Naive thymus-derived CD4-positive, alpha-beta T cell (primary cell): ENCODE measurements around the gene CCDC3. TPM values are rescaled to one million over a fixed set of nuclear protein-coding genes. Genes with fewer than 3 reads are reported as not detected.

ENCODE experiments used
- ATAC-seq: fragments of 150-1000 bp; cut with Tn5 transposase; 2 replicates; pipeline ENCODE4 v1.10.0; 2021; ENCODE audit warnings: mild to moderate bottlenecking, moderate library complexity
- CTCF ChIA-PET: fragments of 350-600 bp; sonication (Branson Sonifier 250); formaldehyde crosslinking; loops from one replicate; lab custom pipeline; 2021; ENCODE audit warnings: antibody characterized with exemption; lab: Charles Lee
- POLR2A ChIA-PET: fragments of 350-600 bp; sonication (Branson Sonifier 250); formaldehyde crosslinking; loops from one replicate; lab custom pipeline; 2021; ENCODE audit warnings: antibody characterized with exemption, inconsistent platforms; lab: Charles Lee
- DNase-seq, 9 donors: peaks; one replicate each; pipeline versions ENCODE4 v3.0.0 to v3.0.0-alpha.2; 2020 to 2022; ENCODE audit warnings: mixed read lengths in 1 of 9
- H3K27ac ChIP-seq: one replicate; pipeline ENCODE4 v1.7.0; 2013; ENCODE audit warnings: mild to moderate bottlenecking, low read depth, low read length, moderate library complexity
- H3K27me3 ChIP-seq, 2 donors: one replicate each; pipeline ENCODE4 v1.7.0; 2013; ENCODE audit warnings: low read length in 2 of 2, mild to moderate bottlenecking in 2 of 2, moderate library complexity in 2 of 2; ENCODE audit not compliant: control insufficient read depth in 2 of 2, insufficient read depth in 2 of 2
- H3K36me3 ChIP-seq, 3 experiments: 1 replicate in 2 of 3; 2 replicates in 1 of 3; pipeline ENCODE4 v1.7.0; 2013; ENCODE audit warnings: low read length in 3 of 3, mild to moderate bottlenecking in 3 of 3, moderate library complexity in 1 of 3; ENCODE audit not compliant: insufficient read depth in 3 of 3, control insufficient read depth in 2 of 3
- H3K4me1 ChIP-seq, 2 donors: one replicate each; pipeline ENCODE4 v1.7.0; 2013; ENCODE audit warnings: low read length in 2 of 2, mild to moderate bottlenecking in 2 of 2, moderate library complexity in 1 of 2; ENCODE audit not compliant: control insufficient read depth in 2 of 2, insufficient read depth in 2 of 2
- H3K4me3 ChIP-seq: 2 replicates; pipeline ENCODE4 v1.7.0; 2013; ENCODE audit warnings: mild to moderate bottlenecking, low read length
- H3K9me3 ChIP-seq, 3 experiments: 1 replicate in 2 of 3; 2 replicates in 1 of 3; pipeline ENCODE4 v1.7.0; 2013; ENCODE audit warnings: low read length in 3 of 3; ENCODE audit not compliant: control insufficient read depth in 2 of 3
- H3K27ac Mint-ChIP-seq, 9 donors: one replicate each; pipeline ENCODE4 v1.8.0; 2020 to 2022; ENCODE audit warnings: mixed read lengths in 9 of 9, mild to moderate bottlenecking in 8 of 9, moderate library complexity in 5 of 9, inconsistent platforms in 2 of 9
- H3K27me3 Mint-ChIP-seq, 5 donors: one replicate each; pipeline ENCODE4 v1.8.0; 2021 to 2022; ENCODE audit warnings: mixed read lengths in 5 of 5, mild to moderate bottlenecking in 1 of 5
- H3K36me3 Mint-ChIP-seq, 5 donors: one replicate each; pipeline ENCODE4 v1.8.0; 2020 to 2022; ENCODE audit warnings: mixed read lengths in 5 of 5, mild to moderate bottlenecking in 3 of 5, inconsistent platforms in 1 of 5
- H3K4me1 Mint-ChIP-seq, 7 donors: one replicate each; pipeline ENCODE4 v1.8.0; 2020 to 2022; ENCODE audit warnings: mixed read lengths in 7 of 7, mild to moderate bottlenecking in 3 of 7, inconsistent platforms in 1 of 7
- H3K4me3 Mint-ChIP-seq, 10 donors: one replicate each; pipeline ENCODE4 v1.8.0; 2020 to 2022; ENCODE audit warnings: mild to moderate bottlenecking in 10 of 10, mixed read lengths in 10 of 10, moderate library complexity in 6 of 10, inconsistent platforms in 2 of 10
- H3K9me3 Mint-ChIP-seq, 11 donors: one replicate each; pipeline ENCODE4 v1.8.0; 2020 to 2022; ENCODE audit warnings: mixed read lengths in 11 of 11, mild to moderate bottlenecking in 4 of 11, inconsistent platforms in 1 of 11, moderate library complexity in 1 of 11
- intact Hi-C, 2 donors: fragments of 100-400 bp; cut with micrococcal nuclease; formaldehyde crosslinking; loops; one replicate each; pipeline ENCODE4 v1.15.1; 2023
- polyA plus RNA-seq, 2 donors: library from polyadenylated mRNA; unstranded; fragments of 300-500 nt; fragmentation: Illumina TruSeq; gene quantifications; one replicate each; pipeline ENCODE4 v1.2.3, GENCODE V29; 2021
- total RNA-seq, 6 experiments: library from RNA in 5 of 6; stranded (reverse) in 5 of 6; gene quantifications; 1 replicate in 5 of 6; 2 replicates in 1 of 6; pipeline ENCODE4 v1.2.3 and lab custom pipeline; 2021 to 2026

The CCDC3 gene
- total and polyA plus RNA-seq, 7 experiments from 2014 or later = 0.31 TPM; not detected in 6

- Histone ChIP-seq H3K9me3 (peaks cover 0 to 11% (median 0%) of the 10 kb centered on the region in 3 experiments), H3K4me3 (no peak overlapping the region), H3K27me3 (no peaks in the 10 kb centered on the region), H3K36me3 (no peaks in the 10 kb centered on the region), H3K27ac (no peak overlapping the region), H3K4me1 (no peaks in the 10 kb centered on the region)
- ChIA-PET POLR2A (no interaction called here), CTCF (no interaction called here)
- Mint-ChIP-seq H3K36me3 (peaks cover 0 to 5% (median 0%) of the 10 kb centered on the region in 5 donors), H3K27me3 (peaks cover 5 to 41% (median 29%) of the 10 kb centered on the region in 5 donors), H3K27ac (no peak overlapping the region), H3K9me3 (peaks cover 0 to 30% (median 10%) of the 10 kb centered on the region in 11 donors), H3K4me3 (no peak overlapping the region), H3K4me1 (peaks cover 0 to 3% (median 0%) of the 10 kb centered on the region in 7 donors)
- intact Hi-C loops = no loop called here
- no peak for ATAC-seq
- DNase-seq = no peak
These were observed 104.2 kb downstream of the CCDC3 start for GRCh38 chr10:12897278-12897677.

- peaks cover 6 to 34% (median 29%) of the 10 kb centered on the region in 5 donors for H3K27me3 Mint-ChIP-seq
- DNase-seq (no peak), ATAC-seq (no peak)
- peaks cover 0 to 5% (median 0%) of the 10 kb centered on the region in 5 donors for H3K36me3 Mint-ChIP-seq
- no peak overlapping the region for H3K4me3 Mint-ChIP-seq
- no peak overlapping the region for H3K27ac Mint-ChIP-seq
- H3K9me3 ChIP-seq = peaks cover 0 to 11% (median 0%) of the 10 kb centered on the region in 3 experiments
- ChIA-PET POLR2A (no interaction called here), CTCF (no interaction called here)
- H3K9me3 Mint-ChIP-seq = peaks cover 0 to 39% (median 10%) of the 10 kb centered on the region in 11 donors
- intact Hi-C loops = no loop called here
- H3K4me1 Mint-ChIP-seq = peaks cover 0 to 3% (median 0%) of the 10 kb centered on the region in 7 donors
- H3K27ac ChIP-seq = no peak overlapping the region
- H3K27me3 ChIP-seq = no peaks in the 10 kb centered on the region
- no peaks in the 10 kb centered on the region for H3K4me1 ChIP-seq
- H3K36me3 ChIP-seq = no peaks in the 10 kb centered on the region
- no peak overlapping the region for H3K4me3 ChIP-seq
These were observed 105.3 kb downstream of the CCDC3 start for GRCh38 chr10:12896251-12896650.

GRCh38 chr10:12892924-12893323, 108.6 kb downstream of the CCDC3 start:
- ChIA-PET CTCF (no interaction called here), POLR2A (no interaction called here)

GRCh38 chr10:12890958-12891357, 110.6 kb downstream of the CCDC3 start:
- H3K27me3 Mint-ChIP-seq = peaks cover 8 to 20% (median 17%) of the 10 kb centered on the region in 5 donors
- peaks cover 0 to 5% (median 0%) of the 10 kb centered on the region in 5 donors for H3K36me3 Mint-ChIP-seq
- no peak for ATAC-seq
- CTCF ChIA-PET = interaction anchor here (1.4 kb wide), 1 partner anchor 11 kb away, joined by 4 read pairs; no protein-coding TSS in a partner anchor
- Histone ChIP-seq H3K4me3 (no peak overlapping the region), H3K9me3 (peaks cover 0 to 11% (median 0%) of the 10 kb centered on the region in 3 experiments), H3K27me3 (no peaks in the 10 kb centered on the region), H3K4me1 (no peaks in the 10 kb centered on the region), H3K36me3 (no peaks in the 10 kb centered on the region), H3K27ac (no peak overlapping the region)
- intact Hi-C loops = no loop called here
- H3K4me3 Mint-ChIP-seq = no peak overlapping the region
- H3K4me1 Mint-ChIP-seq = no peaks in the 10 kb centered on the region
- H3K9me3 Mint-ChIP-seq = peaks cover 0 to 43% (median 10%) of the 10 kb centered on the region in 11 donors
- H3K27ac Mint-ChIP-seq = no peak overlapping the region
- DNase-seq = no peak
- POLR2A ChIA-PET = no interaction called here

More at GRCh38 chr10:12892924-12893323, 108.6 kb downstream of the CCDC3 start:
- peaks cover 8 to 34% (median 22%) of the 10 kb centered on the region in 5 donors for H3K27me3 Mint-ChIP-seq
- DNase-seq = no peak
- H3K4me1 Mint-ChIP-seq = peaks cover 0 to 2% (median 0%) of the 10 kb centered on the region in 7 donors
- H3K9me3 Mint-ChIP-seq = peaks cover 0 to 43% (median 10%) of the 10 kb centered on the region in 11 donors
- ATAC-seq = no peak
- Histone ChIP-seq H3K4me1 (no peaks in the 10 kb centered on the region), H3K9me3 (peaks cover 0 to 11% (median 0%) of the 10 kb centered on the region in 3 experiments), H3K27me3 (no peaks in the 10 kb centered on the region), H3K4me3 (no peak overlapping the region), H3K36me3 (no peaks in the 10 kb centered on the region), H3K27ac (no peak overlapping the region)
- no peak overlapping the region for H3K4me3 Mint-ChIP-seq
- peaks cover 0 to 5% (median 0%) of the 10 kb centered on the region in 5 donors for H3K36me3 Mint-ChIP-seq
- H3K27ac Mint-ChIP-seq = no peak overlapping the region
- intact Hi-C loops = no loop called here

GRCh38 chr10:12888470-12888869, 113.0 kb downstream of the CCDC3 start:
- H3K27me3 ChIP-seq = no peaks in the 10 kb centered on the region
- Mint-ChIP-seq H3K36me3 (peaks cover 0 to 5% (median 0%) of the 10 kb centered on the region in 5 donors), H3K27me3 (peaks cover 8 to 21% (median 10%) of the 10 kb centered on the region in 5 donors), H3K4me3 (no peak overlapping the region), H3K27ac (no peak overlapping the region), H3K9me3 (peaks cover 0 to 24% (median 10%) of the 10 kb centered on the region in 11 donors), H3K4me1 (peaks cover 0 to 5% (median 0%) of the 10 kb centered on the region in 7 donors)
- no peak for DNase-seq
- H3K27ac ChIP-seq = no peak overlapping the region
- no peaks in the 10 kb centered on the region for H3K36me3 ChIP-seq
- CTCF ChIA-PET = no interaction called here
- no peaks in the 10 kb centered on the region for H3K4me1 ChIP-seq
- intact Hi-C loops = no loop called here
- no peak for ATAC-seq
- H3K9me3 ChIP-seq = peaks cover 0 to 7% (median 0%) of the 10 kb centered on the region in 3 experiments
- POLR2A ChIA-PET = no interaction called here
- no peak overlapping the region for H3K4me3 ChIP-seq

- Histone ChIP-seq H3K4me3 (no peak overlapping the region), H3K27me3 (no peaks in the 10 kb centered on the region), H3K27ac (no peak overlapping the region), H3K9me3 (peaks cover 0 to under 1% (median 0%) of the 10 kb centered on the region in 3 experiments), H3K36me3 (no peaks in the 10 kb centered on the region), H3K4me1 (no peaks in the 10 kb centered on the region)
- Mint-ChIP-seq H3K9me3 (peaks cover 0 to 18% (median 6%) of the 10 kb centered on the region in 11 donors), H3K27me3 (peaks cover 8 to 22% (median 11%) of the 10 kb centered on the region in 5 donors), H3K4me3 (no peak overlapping the region), H3K36me3 (peaks cover 0 to 5% (median 0%) of the 10 kb centered on the region in 5 donors), H3K4me1 (peaks cover 0 to 5% (median 0%) of the 10 kb centered on the region in 7 donors), H3K27ac (no peak overlapping the region)
- ChIA-PET POLR2A (no interaction called here), CTCF (no interaction called here)
- ATAC-seq = no peak
- intact Hi-C loops = no loop called here
- DNase-seq = no peak
These were observed 113.7 kb downstream of the CCDC3 start for GRCh38 chr10:12887780-12888179.

GRCh38 chr10:12884851-12885250, 116.7 kb downstream of the CCDC3 start:
- H3K27me3 Mint-ChIP-seq = peaks cover 12 to 25% (median 19%) of the 10 kb centered on the region in 5 donors
- ATAC-seq (no peak), DNase-seq (no peak)
- no peak overlapping the region for H3K27ac Mint-ChIP-seq
- no peak overlapping the region for H3K4me3 ChIP-seq
- H3K4me3 Mint-ChIP-seq = no peak overlapping the region
- no peaks in the 10 kb centered on the region for H3K27me3 ChIP-seq
- intact Hi-C loops = no loop called here
- CTCF ChIA-PET = interaction anchor here (1.4 kb wide), 1 partner anchor 17 kb away, joined by 3 read pairs; no protein-coding TSS in a partner anchor
- no peaks in the 10 kb centered on the region for H3K9me3 ChIP-seq
- POLR2A ChIA-PET = no interaction called here
- no peak overlapping the region for H3K27ac ChIP-seq
- no peaks in the 10 kb centered on the region for H3K36me3 ChIP-seq
- H3K9me3 Mint-ChIP-seq = peaks cover 0 to 6% (median 1%) of the 10 kb centered on the region in 11 donors
- H3K4me1 Mint-ChIP-seq = peaks cover 0 to 5% (median 0%) of the 10 kb centered on the region in 7 donors
- H3K4me1 ChIP-seq = no peaks in the 10 kb centered on the region
- H3K36me3 Mint-ChIP-seq = peaks cover 0 to 5% (median 0%) of the 10 kb centered on the region in 5 donors
